GM12878 (cell line): ENCODE results near the gene FKRP. TPM values are rescaled to one million over a fixed set of nuclear protein-coding genes. Genes with fewer than 3 reads are reported as not detected.

Experiments used
- ATAC-seq: fragments of 200-7000 bp; cut with Tn5 transposase; 3 replicates; pipeline ENCODE4 v1.9.1; 2020; ENCODE audit warnings: mild to moderate bottlenecking, moderate library complexity
- BruUV-seq: library from RNA; stranded (reverse); fragments of 400-500 nt; replicated peaks from 2 replicates; lab custom pipeline; 2021; lab: Mats Ljungman, UMichigan
- CTCF ChIA-PET: fragments of 300-600 bp; sonication (Branson Sonifier 250); formaldehyde crosslinking; extraction: SDS; loops from one replicate; lab custom pipeline; 2021; ENCODE audit warnings: inconsistent platforms; lab: Yijun Ruan, JAX
- POLR2A ChIA-PET: fragments of 350-600 bp; formaldehyde crosslinking; extraction: SDS; loops from one replicate; lab custom pipeline; 2021; ENCODE audit warnings: inconsistent platforms; lab: Charles Lee
- RAD21 ChIA-PET: fragments of 300-600 bp; sonication (Branson Sonifier 250); formaldehyde crosslinking; loops from one replicate; lab custom pipeline; 2023; ENCODE audit warnings: antibody characterized with exemption; ENCODE audit not compliant: unreplicated experiment; lab: Charles Lee
- SMC1A ChIA-PET: fragments of 300-600 bp; sonication (Branson Sonifier 250); formaldehyde crosslinking; loops from one replicate; lab custom pipeline; 2023; ENCODE audit not compliant: unreplicated experiment, uncharacterized antibody; lab: Charles Lee
- DNase-seq: peaks from one replicate; pipeline ENCODE4 v3.0.0-alpha.2; 2011; ENCODE audit warnings: low read depth, low spot score
- FAIRE-seq: peaks from 3 replicates; lab custom pipeline; 2011; peaks lifted over from hg19 to GRCh38; lab: Jason Lieb, UNC
- H2AFZ ChIP-seq: 2 replicates; pipeline ENCODE4 v1.6.0; 2011; ENCODE audit warnings: low read depth, low read length, control low read depth; ENCODE audit not compliant: control insufficient read depth
- H3K27ac ChIP-seq: 2 replicates; pipeline ENCODE4 v1.5.1; 2011; ENCODE audit warnings: control low read depth; ENCODE audit not compliant: control insufficient read depth, insufficient read depth
- H3K27me3 ChIP-seq, 2 experiments: replicated peaks in 1 of 2; 2 replicates each; pipeline versions ENCODE4 v1.6.0 to v1.6.1; 2011; ENCODE audit warnings: low read length in 1 of 2; ENCODE audit not compliant: control insufficient read depth in 2 of 2, insufficient read depth in 2 of 2
- H3K36me3 ChIP-seq, 2 experiments: 2 replicates each; pipeline ENCODE4 v1.5.1; 2011; ENCODE audit warnings: low read length in 1 of 2; ENCODE audit not compliant: control insufficient read depth in 2 of 2, insufficient read depth in 2 of 2
- H3K4me1 ChIP-seq: 2 replicates; pipeline ENCODE4 v1.6.1; 2011; ENCODE audit warnings: mild to moderate bottlenecking, low read length, moderate library complexity, mixed read lengths; ENCODE audit not compliant: control insufficient read depth, insufficient read depth
- H3K4me2 ChIP-seq: 2 replicates; pipeline ENCODE4 v1.6.0; 2011; ENCODE audit warnings: control low read depth; ENCODE audit not compliant: control insufficient read depth, insufficient read depth
- H3K4me3 ChIP-seq: fragments of 200-600 bp; sonication (generic); 2 replicates; pipeline ENCODE4 v1.5.1; 2016
- H3K79me2 ChIP-seq: 2 replicates; pipeline ENCODE4 v1.6.0; 2011; ENCODE audit warnings: low read length; ENCODE audit not compliant: control insufficient read depth, insufficient read depth
- H3K9ac ChIP-seq: 2 replicates; pipeline ENCODE4 v1.8.0; 2011; ENCODE audit warnings: low read length, control low read depth, mixed read lengths; ENCODE audit not compliant: control insufficient read depth, insufficient read depth
- H3K9me3 ChIP-seq: replicated peaks from 3 replicates; pipeline ENCODE4 v1.5.1; 2011; ENCODE audit warnings: mild to moderate bottlenecking, low read length; ENCODE audit not compliant: control insufficient read depth, insufficient read depth
- H4K20me1 ChIP-seq: 2 replicates; pipeline ENCODE4 v1.6.0; 2011; ENCODE audit not compliant: control insufficient read depth, insufficient read depth
- POLR2A ChIP-seq: IDR thresholded peaks from 2 replicates; pipeline ENCODE4 v1.6.1; 2011; ENCODE audit warnings: low read depth, mild to moderate bottlenecking, low read length
- RFX5 ChIP-seq: IDR thresholded peaks from 2 replicates; pipeline ENCODE4 v1.6.1; 2011; ENCODE audit warnings: low read depth, low read length, improper control_type of control experiment
- SRF ChIP-seq, 2 experiments: IDR thresholded peaks; 2 replicates each; pipeline ENCODE4 v1.6.1; 2011; ENCODE audit warnings: low read depth in 2 of 2, low read length in 2 of 2, mild to moderate bottlenecking in 1 of 2, moderate library complexity in 1 of 2
- TCF12 ChIP-seq: IDR thresholded peaks from 2 replicates; pipeline ENCODE4 v1.6.1; 2011; ENCODE audit warnings: low read depth, mild to moderate bottlenecking, low read length
- WGBS: methylation state at CpG from one replicate; pipeline ENCODE4 v1.1.6; 2016; ENCODE audit warnings: low lambda C conversion rate; ENCODE audit not compliant: insufficient replicate concordance, insufficient coverage; ENCODE audit errors: missing lambda C conversion rate; 5-methylcytosine and 5-hydroxymethylcytosine counted together
- in situ Hi-C: fragments of 300-500 bp; cut with MboI; formaldehyde crosslinking; loops from 9 replicates; pipeline ENCODE4 v1.14.3; 2018; ENCODE audit warnings: mixed read lengths
- intact Hi-C: fragments of 100-400 bp; cut with micrococcal nuclease; formaldehyde crosslinking; loops from one replicate; pipeline ENCODE4 v1.14.2; 2022; ENCODE audit not compliant: unreplicated experiment
- polyA plus RNA-seq, 11 experiments: library from polyadenylated mRNA; depleted of rRNA in 4 of 11; unstranded in 6 of 11; stranded (reverse) in 5 of 11; fragments of >200 nt; fragmentation: Nextera tagmentation in 4 of 11; fragmentation: Illumina TruSeq in 1 of 11; extraction: Ambion mirVana in 4 of 11; extraction: Trizol in 1 of 11; gene quantifications; 1 replicate in 1 of 11; 2 replicates in 10 of 11; pipeline versions ENCODE4 v1.2.1 to v1.2.3, GENCODE V29; 2011 to 2016; ENCODE audit warnings: inconsistent platforms in 2 of 11, missing spikeins in 2 of 11, low read depth in 1 of 11
- total RNA-seq, 4 experiments: library from RNA; depleted of rRNA in 3 of 4; stranded (reverse); fragments of >200 nt in 3 of 4; fragmentation: Illumina TruSeq in 1 of 4; extraction: Trizol in 1 of 4; gene quantifications; 2 replicates each; pipeline versions ENCODE4 v1.2.1 to v1.2.3, GENCODE V29; 2013 to 2021
- TF ChIP-seq, protein P1 (sequence below): IDR thresholded peaks from 2 replicates; pipeline ENCODE4 v1.6.1; 2012; ENCODE audit warnings: low read depth, low read length, improper control_type of control experiment

FKRP gene
- total and polyA plus RNA-seq, 10 of the 15 experiments (the other 5 are each of a cell fraction or from before 2014, with no cell fraction given): 1.3 to 14.1 (median 7.8) TPM

DNA sequence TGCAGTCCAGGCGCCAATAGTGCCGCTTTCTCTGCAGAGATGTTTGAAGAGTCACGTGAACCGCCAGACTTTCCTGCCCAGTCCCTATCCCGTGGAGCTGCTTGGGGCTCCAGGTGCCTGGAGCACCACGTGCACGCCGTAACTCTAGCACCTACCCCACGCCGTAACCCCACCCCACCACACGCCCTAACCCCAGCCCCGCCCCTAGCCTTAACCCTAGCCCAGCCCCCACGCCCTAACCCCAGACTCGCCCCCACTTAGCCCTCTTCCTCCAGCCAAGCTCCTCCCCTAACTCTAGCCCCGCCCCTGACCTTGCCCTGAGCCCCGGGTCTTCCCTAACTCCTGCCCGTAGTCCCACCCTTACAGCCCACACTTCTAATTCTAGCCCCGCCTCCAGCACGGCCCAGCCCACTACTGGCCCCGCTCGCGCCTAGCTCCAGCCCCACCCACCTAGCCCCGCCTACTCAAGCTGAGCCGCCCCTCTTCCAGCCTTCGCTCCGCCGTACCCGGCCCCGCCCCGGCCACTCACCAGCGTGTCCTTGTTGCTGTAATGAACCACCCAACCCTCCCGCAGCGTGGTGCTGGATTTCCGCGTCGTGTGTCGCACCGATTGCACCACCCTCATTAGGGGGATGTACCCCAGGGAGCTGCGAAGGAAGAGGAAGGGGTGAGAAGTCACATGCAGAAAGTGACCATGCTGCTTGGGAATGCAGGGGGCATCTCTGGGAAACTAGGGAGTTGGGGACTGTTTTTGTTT, 48.5 kb upstream of the FKRP start:
- Histone ChIP-seq H3K27ac (no peak overlapping the region), H3K4me3 (no peak overlapping the region), H2AFZ (no peak overlapping the region), H3K9ac (no peak overlapping the region), H3K27me3 (no peaks in the 10 kb centered on the region), H3K79me2 (no peaks in the 10 kb centered on the region), H3K9me3 (no peaks in the 10 kb centered on the region; the same call in 2 of the 3 replicates), H3K4me2 (no peak overlapping the region), H3K4me1 (no peaks in the 10 kb centered on the region), H4K20me1 (no peaks in the 10 kb centered on the region), H3K36me3 (peaks cover 37 to 44% of the 10 kb centered on the region in 2 experiments; a peak in 3 of 4 replicates)
- in situ Hi-C loops: no loop called here
- intact Hi-C loops: no loop called here
- ChIA-PET SMC1A (interaction anchor here (0.6 kb wide), 1 partner anchor 147 kb away, joined by 3 read pairs; no protein-coding TSS in a partner anchor), RAD21 (no interaction called here), POLR2A (no interaction called here), CTCF (interaction anchor here (0.9 kb wide), 1 partner anchor 70 kb away, joined by 5 read pairs; no protein-coding TSS in a partner anchor)
- WGBS: 97% methylated on average over 31 of the region's 39 CpGs
- BruUV-seq: no TSS peak
- ATAC-seq (peak; percentile 42), DNase-seq (no peak), FAIRE-seq (no peak)
- no peak for TF ChIP-seq RFX5
- peak; percentile 15 for TF ChIP-seq POLR2A

DNA sequence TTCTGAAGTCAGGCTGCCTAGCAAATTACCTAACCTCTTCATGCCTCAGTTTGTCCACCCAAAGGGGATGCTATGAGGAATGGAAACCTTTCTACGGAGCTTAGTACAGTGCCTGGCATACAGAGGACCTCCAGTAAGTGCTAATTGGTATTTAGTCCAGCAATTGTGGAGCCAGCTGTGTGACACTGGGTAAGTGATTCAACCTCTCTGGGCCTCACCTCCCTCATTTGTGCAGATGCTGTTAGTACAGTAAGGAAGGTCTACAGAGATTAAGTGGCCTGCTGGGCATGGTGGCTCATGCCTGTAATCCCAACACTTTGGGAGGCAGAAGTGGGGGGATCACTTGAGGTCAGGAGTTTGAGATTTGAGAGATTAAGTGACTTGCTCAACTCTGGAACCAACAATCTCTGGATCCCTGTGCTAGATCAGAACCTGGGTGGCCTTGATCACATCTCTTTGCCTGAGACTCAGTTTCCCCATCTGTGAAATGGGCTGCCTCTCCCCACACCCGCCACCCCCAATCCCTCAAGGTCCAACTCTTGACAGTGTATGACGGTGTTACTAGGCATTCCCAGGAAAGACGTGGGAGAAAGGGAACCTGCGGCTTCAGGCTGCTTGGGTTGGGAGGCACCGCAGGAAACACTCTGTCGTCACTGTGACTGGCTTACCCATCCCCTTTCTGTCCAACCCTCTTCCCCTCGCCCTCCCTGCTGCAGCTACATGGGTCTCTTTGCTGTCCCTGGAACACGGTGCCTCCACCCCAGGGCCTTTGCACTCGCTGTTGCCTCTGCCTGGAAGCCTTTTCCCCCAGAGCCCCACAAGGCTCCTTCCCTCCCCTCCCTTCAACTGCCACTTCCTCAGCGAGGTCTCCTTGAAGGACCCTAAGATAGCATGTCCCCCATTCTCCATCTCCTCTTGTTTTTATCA, 47.2 kb upstream of the FKRP start:
- H2AFZ ChIP-seq: no peak overlapping the region
- 93% methylated on average over 10 of the region's 11 CpGs for WGBS
- no peaks in the 10 kb centered on the region for H3K9me3 ChIP-seq
- no peaks in the 10 kb centered on the region for H3K4me1 ChIP-seq
- FAIRE-seq (no peak), ATAC-seq (no peak), DNase-seq (no peak)
- H3K27me3 ChIP-seq: no peaks in the 10 kb centered on the region
- ChIA-PET POLR2A (no interaction called here), SMC1A (no interaction called here), RAD21 (interaction anchor here (0.6 kb wide), 1 partner anchor 294 kb away, joined by 3 read pairs; no protein-coding TSS in a partner anchor)
- no peak overlapping the region for H3K4me3 ChIP-seq
- H3K4me2 ChIP-seq: no peak overlapping the region
- H3K79me2 ChIP-seq: no peaks in the 10 kb centered on the region
- TSS peak; percentile 46 for BruUV-seq
- H3K27ac ChIP-seq: no peak overlapping the region
- no peak overlapping the region for H3K9ac ChIP-seq
- in situ Hi-C loops: no loop called here
- TF ChIP-seq, protein P1, sequence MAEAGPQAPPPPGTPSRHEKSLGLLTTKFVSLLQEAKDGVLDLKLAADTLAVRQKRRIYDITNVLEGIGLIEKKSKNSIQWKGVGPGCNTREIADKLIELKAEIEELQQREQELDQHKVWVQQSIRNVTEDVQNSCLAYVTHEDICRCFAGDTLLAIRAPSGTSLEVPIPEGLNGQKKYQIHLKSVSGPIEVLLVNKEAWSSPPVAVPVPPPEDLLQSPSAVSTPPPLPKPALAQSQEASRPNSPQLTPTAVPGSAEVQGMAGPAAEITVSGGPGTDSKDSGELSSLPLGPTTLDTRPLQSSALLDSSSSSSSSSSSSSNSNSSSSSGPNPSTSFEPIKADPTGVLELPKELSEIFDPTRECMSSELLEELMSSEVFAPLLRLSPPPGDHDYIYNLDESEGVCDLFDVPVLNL: no peak
- no peak for TF ChIP-seq SRF (IDR thresholded peaks at IDR 0.05; ENCODE audit: low read depth in 2 of 2, low read length in 2 of 2)
- TF ChIP-seq TCF12: no peak
- TF ChIP-seq, all 136 proteins: peak for 0
- CTCF ChIA-PET: interaction anchor here (1.1 kb wide), 1 partner anchor 30 kb away, joined by 4 read pairs; no protein-coding TSS in a partner anchor
- Histone ChIP-seq H3K36me3 (peaks cover 34% of the 10 kb centered on the region in 2 experiments), H4K20me1 (no peaks in the 10 kb centered on the region)
- intact Hi-C loops: no loop called here
